CMK (cell line): Measurements from ENCODE around the gene STK10.
"Not testable (repeated sequence)": the region's sequence is repeated elsewhere in the genome, so short reads cannot be mapped to it uniquely, and the experiment has no call there.

Experiments used
- DNase-seq: peaks from one replicate; pipeline ENCODE4 v3.0.0-alpha.2; 2010; ENCODE audit warnings: low read depth

Gene STK10

DNA sequence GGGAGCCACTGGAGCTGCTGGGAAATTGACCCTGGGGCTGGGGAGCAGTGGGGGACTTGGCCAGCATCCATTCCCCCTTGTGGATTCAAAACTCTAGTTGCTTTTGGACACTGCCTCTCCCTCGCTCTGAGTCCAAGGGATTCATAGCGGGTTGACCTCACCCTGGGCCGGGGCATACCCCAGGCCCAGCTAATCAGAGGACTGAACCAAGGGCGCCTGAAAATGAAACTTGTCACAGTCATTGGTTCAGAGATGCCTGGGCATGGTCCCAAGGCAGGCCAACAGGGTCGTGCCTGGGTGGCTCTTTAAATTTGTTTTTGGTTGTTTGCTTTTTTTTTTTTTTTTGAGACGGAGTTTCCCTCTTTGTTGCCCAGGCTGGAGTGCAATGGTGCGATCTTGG is 22.6 kb downstream of the STK10 start:
- DNase-seq: no peak

DNA sequence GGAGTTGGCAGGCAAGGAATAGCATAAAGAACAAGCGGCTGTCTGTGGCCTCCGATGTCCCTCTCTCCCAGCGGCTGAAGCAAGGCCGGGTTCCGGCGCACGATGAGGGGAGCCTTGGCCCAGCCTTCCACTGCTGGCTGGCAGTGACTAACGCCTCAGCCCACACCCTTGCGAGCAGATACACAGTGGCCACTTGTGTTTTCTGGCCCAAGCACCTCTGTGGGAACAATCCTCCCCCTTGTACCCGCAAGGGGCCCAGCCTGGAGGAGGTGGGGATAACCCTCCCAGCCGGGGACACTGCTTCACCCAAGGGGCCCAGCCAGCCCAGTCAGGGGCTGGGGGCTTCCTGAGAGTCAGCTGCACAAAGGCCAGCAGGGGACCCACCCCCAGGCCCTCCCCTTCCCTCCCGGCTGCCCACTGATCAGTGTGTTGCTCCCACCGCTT is 23.2 kb downstream of the STK10 start:
- no peak for DNase-seq

DNA sequence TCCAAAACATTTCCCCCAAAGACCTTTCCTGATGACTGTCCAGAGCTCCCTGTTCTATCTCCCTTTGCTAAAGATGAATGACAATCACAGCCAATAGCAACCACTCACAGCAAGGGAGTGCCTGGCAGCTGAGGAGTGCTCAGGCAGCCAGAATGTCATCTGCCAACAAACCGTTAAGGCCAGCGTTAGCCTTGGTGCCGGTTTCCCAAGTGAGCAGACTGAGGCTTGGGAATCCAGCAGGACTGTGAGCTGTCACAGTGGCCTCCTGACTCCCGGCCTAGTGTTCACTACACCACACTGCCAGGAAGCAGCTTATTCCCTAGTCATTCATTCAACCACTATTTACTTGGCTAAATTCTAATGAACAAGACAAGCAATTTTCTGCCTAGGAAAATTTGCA is 24.7 kb downstream of the STK10 start:
- DNase-seq: no peak

DNA sequence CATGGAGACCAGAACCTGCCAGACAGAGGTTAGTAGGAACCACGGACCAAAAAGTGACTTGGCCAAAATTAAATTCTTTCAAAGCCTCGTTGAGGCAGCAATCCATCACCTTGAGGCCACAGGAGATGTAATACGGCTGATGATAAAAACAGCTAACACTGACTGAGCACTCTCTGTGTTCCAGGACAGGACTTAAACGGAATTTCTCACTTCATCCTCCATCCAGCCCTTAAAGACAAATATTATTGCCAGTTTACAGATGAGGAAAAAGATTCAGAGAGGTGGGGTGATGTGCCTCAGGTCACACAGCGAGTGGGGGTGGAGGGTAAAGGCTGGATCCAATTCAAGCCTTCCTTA is 25.1 kb downstream of the STK10 start:
- no peak for DNase-seq

DNA sequence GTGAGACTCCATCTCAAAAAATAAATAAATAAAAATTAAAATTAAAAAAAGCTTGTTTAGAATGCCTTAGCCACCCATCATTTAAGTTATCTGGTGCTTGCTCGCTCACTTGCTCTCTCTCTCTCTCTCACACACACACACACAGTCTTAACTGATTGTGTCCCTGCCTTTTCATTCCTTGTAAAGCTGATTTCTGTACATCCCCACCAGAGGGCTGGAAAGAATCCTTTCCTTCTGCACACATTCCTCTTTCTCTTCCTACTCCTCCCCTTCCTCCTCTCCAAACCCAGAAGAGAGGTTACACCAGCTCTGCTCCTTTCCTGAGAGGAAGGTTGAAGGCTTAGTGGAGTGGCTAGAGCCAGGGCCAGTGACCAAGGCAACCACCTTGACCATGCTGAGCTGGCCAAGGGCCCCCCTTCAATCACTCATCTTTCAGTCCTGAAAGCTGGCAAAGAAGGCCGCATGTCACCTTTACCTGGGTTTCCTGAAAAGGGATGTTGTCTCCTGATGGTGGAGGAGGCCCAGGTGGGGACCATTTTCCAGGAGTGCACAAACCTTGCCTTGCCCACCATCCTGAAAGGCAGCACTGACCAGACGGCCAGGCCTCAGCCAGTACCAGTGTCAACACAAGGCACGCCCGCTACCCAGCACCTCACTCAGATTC is 25.6 kb downstream of the STK10 start:
- DNase-seq: no peak

DNA sequence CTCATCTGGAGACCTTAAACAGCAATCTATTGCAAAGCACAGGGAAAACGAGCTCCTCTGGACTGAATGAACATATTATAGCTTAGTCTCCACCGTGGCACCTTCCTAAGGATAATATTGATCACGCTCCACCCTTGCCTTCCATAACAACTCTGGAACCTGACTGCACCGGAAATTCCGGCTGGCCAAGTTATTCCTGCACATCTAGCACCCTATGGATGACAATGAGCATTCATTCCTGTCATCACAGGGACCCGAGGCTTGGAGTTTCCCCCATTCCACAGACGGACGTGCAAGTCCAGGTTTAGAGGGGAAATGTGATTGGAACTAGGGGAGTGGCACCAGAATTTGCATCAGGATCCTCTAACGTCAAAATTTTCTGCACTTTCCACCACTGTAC is 27.5 kb downstream of the STK10 start:
- no peak for DNase-seq

DNA sequence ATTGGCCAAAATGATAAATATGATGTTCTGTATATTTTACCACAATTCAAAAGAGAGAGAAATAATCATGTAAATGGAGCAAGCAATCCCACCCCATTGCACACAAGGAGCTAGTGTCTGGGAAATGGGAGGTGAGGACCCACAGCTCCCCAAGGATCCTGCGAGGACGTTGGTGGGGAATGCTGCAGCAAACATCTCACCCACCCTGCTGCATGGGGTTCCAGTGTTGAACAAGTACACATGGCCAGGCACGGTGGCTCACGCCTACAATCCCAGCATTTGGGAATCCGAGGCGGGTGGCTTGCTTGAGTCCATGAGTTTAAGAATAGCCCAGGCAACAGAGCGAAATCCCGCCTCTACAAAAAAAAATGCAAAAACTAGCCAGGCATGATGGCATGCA is 29.0 kb downstream of the STK10 start:
- DNase-seq: no peak

DNA sequence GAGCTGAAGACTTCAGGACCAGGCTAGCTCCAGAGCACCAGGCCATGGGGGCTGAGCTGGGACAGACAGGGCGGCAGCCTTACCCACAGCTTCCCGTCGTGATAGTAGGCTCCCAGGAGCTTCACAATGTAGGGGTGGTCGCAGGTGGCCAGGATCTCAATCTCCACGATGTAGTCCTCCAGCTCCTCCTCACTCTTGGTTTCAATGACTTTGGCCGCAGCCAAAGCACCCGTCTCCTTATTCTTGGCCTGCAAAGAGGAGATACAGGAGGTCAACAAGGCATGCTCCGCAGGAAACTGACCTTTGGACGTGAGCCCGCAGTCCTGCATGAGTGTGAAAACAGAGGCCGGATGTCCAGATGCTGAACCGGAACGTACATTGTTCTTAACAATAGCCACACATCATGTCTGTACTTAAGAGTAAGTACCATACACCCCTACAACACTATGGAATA is 31.5 kb downstream of the STK10 start:
- no peak for DNase-seq

DNA sequence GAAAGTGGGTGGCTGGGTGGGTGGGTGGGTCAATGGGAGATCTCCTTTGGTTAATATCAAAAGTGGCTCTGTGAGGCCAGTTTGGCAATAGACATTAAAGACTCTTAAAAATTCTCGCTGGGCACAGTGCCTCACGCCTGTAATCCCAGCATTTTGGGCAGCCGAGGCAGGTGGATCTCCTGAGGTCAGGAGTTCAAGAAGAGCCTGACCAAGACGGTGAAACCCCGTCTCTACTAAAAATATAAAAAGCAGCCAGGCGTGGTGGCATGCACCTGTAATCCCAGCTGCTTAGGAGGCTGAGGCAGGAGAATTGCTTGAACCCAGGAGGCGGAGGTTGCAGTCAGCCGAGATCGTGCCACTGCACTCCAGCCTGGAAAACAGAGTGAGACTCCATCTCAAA is 32.9 kb downstream of the STK10 start:
- not testable (repeated sequence) for DNase-seq

DNA sequence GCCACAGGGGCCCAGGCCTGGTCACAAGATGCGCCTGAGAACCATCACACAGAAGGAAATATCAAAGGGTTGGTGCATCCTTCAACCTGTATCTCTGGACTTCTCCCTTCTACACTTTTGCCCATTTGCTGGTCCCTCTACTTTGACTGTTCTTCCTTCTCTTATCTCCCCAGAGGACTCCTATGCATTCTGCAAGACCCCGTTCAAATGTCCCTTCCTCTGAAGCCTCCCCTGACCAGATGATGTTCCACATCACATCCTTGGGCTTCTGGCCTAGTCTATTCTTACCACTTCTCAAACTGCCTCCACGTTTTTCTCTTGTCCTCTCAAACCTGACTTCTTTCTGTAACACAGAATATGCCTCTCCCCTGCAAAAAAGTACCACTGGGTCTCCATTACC is 34.3 kb downstream of the STK10 start:
- DNase-seq: no peak

DNA sequence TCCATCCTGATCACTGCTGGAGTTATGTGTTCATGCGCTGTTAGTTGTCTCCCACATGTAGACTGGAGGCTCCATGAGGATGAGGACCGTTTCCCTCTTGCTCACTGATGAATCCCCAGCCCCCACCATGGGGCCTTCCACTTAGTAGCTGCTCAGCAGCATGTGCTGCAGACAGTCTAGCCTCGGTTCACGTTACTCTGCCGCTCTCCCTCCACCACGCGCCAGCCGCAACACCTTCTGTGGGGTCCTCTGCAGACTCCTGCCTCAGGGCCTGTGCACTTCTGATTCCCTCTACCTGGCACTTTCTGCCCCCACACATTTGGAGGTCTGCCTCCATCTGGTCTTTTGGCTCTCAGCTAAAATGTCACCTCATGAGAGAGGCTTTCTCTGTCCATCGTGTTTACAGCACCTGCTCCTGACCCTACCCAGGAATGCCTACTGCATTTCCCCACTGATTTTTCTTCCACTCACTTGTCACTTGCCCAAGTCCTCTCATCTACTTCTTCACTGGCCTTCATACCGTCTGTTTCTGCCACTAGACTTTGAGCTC is 36.3 kb downstream of the STK10 start:
- DNase-seq: no peak

DNA sequence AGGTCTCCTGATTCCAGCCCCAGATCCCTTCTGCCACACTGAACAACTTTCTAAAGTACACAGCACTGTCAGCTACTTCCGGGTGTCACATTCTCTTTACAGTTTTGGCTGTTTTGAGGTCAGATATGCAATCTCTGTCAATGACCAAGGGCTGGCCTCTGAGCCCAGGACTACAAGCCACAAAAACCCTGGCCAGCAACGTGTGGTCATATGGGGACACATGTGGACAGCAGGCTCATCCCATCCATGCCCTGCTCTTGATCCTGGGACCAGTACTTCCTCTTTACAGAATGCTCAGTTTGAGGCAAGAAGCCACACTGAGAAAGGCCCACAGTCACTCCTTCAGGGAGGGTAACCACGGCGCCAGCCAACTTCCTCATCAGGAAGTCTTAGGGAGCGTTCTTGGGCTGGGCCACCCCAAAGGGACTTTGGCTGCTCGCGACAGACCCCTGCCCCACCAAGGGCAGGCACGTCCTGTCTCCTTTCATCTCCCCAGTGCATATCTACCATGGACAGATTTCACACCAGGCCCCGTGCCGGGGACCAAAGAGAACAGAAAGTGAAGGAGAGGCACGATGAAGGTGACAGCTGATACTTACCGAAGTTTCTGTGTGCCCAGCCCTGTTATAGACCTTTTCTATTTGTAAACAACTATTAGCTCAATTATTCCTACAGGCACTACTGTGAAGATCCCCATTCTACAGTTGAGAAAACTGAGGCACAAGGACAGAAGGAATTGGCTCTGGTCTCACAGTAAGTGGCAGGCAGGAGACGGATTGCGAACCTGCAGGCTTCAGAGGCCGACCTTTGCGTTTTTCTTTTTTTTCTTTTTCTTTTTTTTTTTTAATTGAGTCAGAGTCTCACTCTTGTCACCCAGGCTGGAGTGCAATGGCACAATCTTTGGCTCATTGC is 37.3 kb downstream of the STK10 start:
- DNase-seq: peak; percentile 71

DNA sequence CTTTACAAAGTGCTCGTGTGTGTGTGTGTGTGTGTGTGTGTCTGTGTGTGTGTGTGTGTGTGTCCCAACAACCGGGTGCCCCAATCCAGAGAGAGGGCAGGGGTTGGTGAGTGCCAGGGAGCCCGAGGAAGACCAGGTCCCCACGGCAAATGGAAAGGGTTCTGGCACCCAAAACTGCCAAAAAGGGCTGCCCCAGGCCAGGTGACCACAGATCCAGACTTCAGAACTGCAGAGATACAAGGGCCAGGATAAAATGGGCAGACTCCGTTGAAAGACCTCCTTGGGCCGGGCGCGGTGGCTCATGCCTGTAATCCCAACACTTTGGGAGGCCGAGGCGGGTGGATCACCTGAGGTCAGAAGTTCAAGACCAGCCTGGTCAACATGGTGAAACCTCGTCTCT is 38.5 kb downstream of the STK10 start:
- not testable (repeated sequence) for DNase-seq

DNA sequence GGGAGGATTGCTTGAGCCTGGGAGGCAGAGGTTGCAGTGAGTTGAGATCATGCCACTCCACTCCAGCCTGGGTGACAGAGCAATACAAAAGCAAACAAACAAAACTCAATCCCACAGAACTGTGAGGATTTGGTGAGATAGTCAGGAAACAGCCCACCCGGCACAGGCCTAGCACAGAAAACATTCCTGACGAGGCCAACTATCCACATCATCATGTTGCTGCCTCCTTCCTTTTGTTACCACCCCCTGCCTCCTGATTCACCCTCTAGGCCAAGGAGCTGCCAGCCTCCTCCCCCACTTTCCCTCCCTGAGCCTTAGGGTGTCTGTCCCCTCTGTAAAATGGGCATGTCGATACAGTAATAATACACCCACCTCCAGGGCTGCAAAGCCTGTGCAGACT is 39.0 kb downstream of the STK10 start:
- no peak for DNase-seq

DNA sequence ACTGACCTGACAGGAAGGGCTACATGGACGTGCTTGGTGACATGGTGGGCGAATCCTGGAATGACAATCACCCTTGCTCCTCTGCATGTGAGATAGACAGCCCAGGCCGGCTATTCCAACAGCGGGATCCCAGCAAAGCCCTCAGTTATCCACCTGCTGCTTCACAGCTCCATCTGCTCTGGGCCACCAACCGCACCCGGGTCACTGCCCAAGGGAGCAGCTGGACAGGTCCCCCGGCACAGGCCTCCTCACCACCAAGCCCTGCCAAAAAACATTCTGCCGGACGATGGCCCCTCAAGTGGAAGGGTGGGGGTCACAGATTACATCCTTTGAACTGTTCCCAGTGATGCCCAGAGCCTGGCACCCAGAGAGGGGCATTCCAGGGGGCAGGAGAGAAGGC is 39.6 kb downstream of the STK10 start:
- DNase-seq: no peak

DNA sequence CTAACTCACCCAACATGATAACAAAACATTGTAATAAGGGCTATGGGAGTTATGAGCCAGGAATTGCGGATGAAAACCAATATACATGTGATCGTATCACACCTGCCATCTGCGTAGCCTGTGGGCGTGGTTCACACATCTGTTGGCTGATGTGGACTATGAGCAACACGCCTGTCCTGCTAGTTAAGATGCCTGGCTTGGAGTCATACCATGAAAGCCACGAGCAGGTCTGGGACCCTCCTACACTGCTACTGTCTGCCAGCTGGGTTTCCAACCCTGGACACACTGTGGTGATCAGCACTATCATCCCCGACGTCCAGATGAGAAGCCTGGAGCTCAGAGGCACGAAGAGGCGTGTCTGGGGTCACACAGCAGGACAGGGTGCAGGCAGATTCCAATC is 40.2 kb downstream of the STK10 start:
- DNase-seq: no peak

DNA sequence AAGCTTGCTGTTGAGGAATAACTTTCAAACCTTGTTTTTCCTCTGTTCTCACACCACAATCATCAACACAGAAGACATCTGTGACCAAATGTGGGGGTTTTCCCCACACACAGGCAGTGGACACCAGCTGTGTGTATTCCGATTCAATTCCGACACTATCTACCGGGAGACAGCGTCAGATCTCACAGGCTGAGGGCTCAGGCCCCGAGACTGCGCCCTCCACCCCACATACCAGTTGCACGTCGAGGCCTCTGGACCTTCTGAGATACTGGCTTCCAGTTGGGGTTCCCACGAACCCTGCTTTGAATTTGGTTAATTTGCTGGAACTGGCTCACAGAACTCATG is 41.3 kb downstream of the STK10 start:
- no peak for DNase-seq

DNA sequence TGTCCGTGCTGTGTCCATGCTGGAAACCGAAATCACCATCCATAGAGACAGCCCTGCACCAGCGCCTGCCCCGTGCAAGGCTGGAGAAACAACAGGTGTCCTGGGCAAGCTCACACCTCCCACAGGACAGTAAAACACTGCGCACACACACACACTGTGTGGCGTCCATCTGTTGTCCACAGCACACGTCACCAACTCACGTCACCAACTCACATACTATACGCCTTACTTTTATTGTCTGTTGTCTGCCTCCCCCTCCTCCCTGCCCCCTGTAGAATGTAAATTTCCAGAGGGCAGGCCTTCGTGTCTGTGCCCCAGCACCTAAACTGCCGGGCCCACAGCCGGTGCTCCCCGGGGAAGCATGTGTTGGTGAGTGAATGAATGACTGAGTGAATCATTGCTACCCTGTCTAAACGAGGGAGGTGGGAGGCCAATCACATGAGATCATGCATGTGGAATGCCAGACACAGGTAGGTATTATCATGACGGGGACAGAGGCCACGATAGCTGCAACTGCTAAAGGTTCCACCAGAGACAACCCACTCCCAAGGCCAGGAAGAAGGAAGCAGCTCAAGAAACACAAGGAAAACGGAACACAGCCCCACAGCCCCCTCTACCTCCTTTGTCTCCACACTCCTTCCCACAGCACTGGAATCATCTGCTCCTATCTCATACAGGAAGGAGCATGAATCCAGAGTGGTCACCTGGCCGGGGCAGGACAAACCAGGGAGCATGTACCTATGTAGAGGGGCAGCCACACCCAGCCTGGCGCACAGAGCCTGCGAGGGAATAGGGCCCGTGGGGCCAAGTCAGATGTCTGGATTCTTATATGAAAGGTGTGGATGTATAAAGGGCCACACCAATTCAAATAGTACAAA is 41.9 kb downstream of the STK10 start:
- no peak for DNase-seq

DNA sequence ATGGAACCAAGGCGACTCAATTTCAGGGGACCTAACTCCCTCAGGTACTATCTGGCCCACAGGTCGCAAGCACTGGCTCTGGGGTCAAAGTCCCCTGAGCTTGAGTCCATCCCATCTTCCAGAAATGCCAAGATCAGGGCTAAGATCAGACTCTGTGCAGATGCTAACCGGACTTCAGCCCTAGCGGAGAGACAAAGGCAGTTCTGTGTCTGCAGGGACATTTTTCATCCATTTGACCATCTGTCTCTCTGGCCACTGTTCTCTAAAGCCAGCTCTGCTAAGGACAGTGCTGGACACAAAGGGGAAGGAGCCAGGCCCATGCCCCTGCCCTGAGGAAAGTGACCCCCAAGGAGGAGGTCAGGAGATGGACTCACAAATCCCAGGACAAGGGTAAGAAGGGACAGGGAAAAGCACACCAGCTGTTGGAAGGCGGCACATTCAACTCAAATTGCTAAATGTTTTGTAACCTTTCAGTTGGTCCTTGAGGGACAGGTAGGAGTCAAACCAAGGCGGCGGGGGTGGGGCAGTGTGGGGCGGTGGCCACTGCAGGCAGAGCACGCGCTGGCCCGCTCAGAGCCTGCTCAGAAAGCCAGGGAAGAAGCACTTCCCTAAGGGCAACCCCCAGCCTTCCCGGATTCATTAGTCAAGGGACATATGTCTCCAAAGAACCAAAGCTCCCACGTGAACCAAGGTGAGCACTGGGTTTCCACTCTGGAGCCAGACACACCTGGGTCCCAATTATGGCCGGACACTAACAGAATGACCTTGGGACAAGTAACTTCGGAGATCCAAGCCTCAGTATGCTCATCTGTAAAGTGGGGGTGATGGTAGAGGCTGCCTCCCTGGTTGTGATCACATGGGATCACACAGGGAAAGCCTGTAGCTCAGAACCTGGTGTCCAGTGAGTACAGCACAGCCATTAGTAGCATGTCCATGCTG is 42.8 kb downstream of the STK10 start:
- DNase-seq: no peak

DNA sequence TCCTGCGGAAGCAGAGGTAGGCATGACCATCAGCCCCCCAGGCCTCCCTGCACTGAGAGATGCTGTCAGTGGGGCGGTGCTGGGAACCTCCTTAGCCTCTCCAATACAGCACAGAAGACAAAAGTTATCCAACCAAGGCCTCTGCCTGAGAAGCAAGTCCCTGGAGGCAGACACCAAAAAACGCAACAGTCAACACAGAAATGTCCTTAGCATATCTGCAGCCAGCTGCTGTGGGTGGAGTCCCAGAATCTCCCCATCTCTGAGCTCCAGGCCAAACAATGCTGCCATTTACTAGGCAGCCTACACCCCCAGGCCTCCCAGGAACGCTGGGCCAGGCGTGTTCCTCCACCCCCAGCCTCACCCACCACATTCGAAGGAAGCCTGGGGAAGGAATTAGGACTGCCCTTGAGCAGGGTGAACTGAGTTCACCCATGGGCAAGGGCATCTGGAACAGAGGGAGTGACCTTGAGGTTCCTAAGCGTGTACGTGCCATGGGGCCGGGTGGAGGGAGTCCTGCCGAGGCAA is 43.7 kb downstream of the STK10 start:
- DNase-seq: no peak

DNA sequence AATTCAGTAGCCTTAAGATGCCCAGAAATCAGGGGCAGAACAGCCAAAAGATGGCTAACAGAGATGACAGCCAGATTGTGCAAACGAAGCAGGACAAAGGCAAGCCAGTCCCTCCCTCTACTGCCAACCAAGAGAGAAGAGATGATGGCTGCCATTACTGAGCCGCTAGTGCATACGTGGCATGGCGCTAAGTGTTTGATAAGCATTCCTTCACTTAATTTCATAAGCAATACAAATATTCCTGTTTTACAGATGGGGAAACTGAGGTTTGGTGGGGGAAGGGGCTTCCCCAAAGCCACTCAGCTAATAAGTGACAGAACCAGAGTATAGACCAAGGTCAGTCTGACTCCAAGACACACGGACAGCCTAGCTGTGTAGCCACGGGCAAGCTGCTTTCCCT is 44.1 kb downstream of the STK10 start:
- DNase-seq: no peak
